Activated CD4-positive, alpha-beta T cell treated with anti-CD3 and anti-CD28 coated beads for 4 hours (primary cell): ENCODE measurements around the gene FKBP5.
"Not testable (repeated sequence)": the region's sequence is repeated elsewhere in the genome, so short reads cannot be mapped to it uniquely, and the experiment has no call there.

Experiments
- DNase-seq, 2 donors: peaks; one replicate each; pipeline ENCODE4 v3.0.0-alpha.2; 2020

The FKBP5 gene

DNA sequence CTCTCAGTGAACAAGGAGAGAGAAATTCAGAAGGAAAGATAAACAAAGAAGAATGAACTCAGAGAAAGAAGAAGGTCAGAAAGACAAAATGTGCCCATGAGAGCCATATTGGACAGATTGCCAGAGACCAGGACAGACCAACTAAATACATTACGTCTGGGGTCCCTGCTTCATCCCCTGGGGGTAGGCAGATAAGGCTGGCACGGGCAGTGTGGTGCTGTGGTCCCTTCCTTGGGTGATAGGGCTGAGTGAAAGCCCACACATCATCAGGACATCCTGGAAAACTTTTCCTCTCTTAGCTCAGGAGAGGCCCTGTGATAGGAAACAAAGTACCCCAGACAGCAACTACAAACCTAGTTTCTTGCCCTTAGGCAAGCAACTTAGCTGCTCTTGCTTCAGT lies 34.9 kb upstream of the FKBP5 start:
- no peak for DNase-seq

DNA sequence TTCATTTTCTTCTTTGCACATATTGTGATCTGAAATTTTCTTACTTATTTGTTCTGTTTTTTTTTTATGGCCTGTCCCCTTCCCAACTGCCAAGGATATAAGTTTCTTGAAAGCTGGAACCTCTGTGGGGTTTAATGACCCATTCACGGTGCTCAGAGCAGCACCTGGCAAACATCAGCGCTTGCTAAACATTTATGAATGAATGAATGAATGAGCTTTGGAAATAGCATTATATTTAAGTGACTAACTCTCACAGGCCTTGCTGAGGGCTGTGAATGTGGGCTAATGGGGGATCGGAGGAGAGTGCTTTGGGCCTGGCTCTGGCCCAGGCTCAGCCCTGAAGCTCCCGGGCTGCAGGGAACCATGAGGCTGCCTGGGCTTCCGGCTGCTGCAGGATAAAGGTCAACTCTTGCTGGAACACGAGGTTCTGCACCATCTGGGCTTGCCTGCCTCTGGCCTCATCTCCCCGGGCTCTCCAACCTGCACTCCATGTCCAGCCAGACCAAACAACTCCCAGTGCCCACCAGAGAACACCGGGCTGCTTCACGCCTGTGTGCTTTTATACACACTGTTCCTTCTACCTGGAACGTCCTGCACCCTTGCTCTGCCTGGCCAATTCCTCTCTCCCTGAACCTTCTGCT lies 33.5 kb upstream of the FKBP5 start:
- DNase-seq = no peak

DNA sequence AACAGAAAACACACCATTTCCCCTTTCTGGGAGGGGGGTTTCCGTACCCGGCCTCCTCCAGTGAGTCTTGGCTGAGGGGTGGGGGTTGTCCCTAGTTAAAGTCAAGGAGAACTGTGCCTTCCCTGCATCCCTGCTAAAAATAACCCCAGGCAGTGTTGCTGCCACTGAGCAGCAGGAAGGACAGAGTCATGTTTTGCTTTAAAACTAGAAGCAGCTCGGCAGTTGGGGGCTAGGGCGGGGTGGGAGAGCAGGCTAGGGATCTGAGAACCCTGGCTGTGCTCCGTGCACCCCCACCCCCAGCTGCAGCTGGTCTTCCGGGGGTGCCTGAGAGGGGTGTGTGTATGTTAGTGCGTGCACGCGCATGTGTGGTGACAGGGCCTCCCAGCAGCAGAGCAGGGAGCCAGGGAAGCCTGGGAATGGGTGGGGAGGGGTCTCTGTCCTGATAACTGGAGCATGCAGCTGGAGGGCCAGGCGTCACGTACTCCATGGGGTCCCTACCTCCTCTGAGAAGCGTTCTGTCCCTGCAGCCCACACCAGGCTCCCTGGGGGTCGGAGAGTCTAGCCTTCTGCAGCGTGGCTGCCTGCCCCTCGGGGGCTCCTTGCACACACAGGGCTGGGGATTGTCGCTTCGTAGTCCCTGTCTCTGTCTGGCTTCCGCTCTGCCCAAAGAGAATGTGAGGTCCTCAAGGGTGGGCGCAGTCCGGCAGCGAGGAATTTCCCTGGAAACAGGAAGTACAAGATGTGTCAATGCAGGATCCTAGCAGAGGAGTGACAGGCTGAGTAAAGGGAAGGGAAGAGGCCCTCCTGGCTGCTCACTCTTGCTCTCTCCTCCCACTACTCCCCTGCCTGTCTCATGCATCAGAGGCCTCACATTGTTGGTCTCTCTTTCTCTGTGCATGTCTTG lies 31.4 kb upstream of the FKBP5 start:
- no peak for DNase-seq

DNA sequence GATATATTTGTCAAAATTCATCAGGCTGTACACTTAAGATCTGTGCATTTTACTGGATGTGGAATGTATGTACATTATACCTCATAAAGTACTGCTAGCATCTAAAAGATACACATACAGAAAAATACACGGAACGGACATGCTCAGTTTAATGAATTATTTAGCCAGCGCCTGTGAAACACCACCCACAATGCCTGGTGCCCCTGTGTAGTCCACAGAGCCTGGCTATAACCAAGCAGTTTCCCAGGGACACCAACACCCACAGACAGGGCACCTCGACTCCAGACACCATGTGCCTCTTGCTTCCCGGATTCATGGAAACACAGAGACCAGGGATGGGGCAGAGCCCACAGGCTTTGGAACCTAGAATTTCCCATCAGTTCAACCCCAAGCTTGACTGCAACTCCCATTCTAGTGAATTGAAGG lies 30.7 kb upstream of the FKBP5 start:
- DNase-seq = no peak

DNA sequence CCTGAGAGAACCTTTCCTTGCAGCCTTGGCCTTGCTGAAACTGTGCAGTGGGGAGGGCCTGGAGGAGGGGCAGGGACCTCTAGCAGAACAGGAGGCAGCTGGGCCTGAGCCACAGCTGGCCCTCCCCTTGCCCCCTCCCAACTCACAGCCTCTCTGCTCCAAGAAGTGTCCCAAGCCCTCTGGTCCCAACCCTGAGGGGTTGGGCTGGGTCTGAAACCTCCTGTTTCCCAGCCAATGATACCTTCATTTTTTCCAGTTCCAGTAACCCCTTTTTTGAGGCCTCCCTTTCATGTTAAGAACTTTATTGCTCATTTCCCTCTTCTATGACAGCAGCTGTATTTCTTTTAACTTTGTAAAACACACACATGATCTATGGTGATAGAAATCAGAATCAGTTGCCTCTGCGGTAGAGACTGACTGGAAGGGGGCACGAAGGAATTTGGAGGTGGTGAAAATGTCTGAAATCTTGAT lies 30.2 kb upstream of the FKBP5 start:
- no peak for DNase-seq

DNA sequence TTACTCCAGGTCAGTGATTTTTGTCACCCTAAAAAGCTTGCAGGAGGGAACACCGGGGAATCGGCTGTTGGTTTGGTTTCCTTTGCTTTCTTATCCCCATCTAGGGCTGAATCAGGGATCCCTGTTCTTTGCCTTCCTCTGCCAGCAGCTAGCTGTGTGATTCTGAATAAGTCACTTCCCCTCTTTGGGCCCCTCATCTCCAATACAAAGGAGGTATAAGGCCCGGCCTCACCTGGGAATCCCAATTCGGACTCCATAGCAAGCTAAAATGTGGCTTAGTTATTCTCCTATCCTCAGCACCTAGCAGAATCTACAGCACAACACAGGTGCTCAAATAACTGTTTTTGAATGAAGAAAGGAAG lies 29.6 kb upstream of the FKBP5 start:
- no peak for DNase-seq

DNA sequence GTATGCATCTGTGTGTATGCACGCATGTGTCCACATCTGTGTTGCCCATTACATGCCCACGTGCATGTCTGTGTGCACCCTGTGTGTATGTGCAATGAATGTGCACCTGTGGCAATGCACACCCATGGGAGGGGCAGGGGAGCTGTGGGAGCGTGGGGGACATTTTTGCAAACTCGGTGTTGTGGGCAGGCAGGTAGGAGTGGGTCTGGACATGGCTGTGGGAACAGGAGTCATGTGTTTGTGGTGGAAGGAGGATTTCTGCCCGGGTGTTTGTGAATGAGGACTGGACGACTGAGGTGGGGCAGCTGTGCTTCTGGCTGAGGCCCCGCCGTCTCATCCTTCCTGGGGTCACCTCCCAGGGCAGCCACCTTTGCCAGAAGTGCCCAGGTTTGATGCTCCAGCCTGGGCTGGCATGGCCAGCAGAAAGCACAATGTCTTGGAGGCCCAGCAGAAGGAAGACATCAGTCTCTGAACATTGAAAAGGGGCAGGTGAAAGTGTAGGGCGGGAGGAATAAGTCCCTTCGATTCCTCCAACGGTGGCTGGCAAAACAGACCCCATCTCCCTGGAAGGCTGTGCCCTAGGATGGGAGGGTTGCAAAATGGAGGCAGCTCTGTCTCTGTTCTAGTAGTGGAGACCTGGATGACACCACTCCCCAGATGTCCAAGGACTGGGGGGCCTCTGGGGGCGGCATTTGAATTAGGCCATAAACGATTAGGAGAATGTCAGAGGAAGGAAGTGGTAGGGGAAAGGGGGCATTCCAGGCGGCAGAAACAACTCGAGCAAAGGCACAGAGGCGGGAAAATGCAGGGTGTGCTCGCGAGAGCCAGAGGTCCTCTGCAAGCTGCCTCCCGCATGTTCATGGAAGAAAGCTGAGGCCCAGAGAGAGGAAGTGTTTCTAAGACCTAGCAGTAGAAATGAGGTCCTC lies 29.0 kb upstream of the FKBP5 start:
- no peak for DNase-seq

DNA sequence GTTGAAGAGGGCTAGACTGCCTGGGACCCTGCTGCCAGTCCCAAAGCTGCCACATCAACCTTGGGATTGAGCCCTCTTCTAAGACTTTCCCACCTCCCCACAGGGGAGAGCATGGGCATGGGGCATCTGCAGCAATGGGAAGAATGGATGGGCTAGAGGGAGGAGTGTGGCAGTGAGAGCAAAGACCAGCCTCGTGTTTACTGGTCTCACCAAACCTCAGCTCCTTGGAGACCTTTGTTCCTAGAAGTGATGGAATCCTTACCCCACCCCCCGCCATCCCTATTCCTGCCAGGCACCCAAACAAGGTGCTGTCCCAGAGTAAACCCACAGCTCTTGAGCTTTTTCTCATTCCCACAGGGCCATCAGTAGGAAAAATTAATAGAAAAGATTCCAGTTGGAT lies 28.1 kb upstream of the FKBP5 start:
- DNase-seq = no peak

DNA sequence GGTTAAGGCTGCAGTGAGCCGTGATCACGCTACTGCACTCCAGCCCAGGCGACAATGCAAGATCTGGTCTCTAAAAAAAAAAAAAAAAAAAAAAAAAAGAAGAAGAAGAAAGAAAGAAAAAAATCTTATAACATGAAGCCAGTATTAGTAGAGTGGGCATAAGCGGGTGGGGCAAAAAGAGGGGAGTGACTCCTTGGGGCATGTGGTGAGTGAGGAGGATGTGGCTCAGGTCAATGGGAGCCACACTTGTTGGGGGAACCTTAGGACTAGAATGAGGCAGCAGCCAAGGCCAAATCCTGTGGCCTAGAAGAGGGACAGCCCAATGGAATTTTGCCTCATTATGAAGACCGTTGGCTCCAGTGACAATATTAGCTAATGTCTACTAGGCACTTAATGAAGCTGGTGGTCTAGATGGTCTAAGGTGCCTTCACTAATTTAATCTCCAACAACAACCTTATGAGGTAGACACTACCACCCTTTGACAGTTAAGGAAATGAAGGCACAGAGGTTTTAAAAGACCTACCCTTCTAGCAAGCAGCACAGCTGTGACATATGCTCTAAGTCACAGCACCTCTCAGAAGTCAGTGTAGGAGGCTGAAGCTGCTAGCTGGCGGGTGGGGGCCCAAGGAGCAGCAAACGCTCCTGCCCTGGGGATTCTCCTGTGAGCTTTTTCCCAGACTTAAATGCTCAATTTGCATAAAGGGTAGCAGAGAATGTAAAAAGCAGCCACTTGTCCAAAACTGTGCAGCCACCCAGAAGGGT lies 24.5 kb upstream of the FKBP5 start:
- DNase-seq = no peak

DNA sequence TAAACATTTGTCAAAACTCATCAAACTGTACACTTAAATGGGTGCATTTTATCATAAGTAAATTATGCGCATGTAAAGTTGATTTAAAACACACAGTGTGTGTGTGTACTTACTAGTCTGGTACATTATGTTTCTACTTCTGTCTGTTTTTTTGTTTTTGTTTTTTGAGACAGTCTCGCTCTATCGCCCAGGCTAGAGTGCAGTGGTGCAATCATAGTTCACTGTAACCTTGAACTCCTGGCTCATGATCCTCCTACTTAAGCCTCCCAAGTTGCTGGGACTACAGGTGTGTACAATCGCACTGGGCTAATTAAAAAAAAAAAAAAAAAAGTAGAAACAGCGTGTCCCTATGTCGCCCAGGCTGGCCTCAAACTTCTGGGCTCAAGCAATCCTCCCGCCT lies 23.0 kb upstream of the FKBP5 start:
- no peak for DNase-seq

DNA sequence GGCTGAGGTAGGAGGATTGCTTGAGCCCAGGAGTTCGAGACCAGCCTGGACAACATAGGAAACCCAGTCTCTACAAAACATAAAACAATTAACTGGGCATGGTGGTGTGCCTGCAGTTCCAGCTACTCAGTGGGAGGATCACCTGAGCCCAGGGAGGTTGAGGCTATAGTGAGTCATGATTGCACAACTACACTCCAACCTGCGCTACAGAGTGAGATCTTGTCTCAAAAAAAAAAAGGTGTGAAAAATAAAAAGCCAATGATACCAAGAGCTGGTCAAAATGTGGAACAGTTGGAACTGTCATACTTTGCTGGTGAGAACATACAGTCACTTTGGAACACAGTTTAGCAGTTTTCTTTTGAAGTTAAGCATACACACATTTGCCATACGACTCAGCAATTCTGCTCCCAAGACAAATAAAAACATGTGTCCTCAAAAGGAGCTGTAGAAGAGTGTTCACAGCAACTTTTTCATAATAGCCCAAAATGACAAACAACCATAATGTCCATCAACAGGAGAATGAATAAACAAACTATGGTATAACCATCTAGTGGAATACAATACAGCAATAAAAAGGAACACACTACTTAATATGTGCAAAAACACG lies 21.6 kb upstream of the FKBP5 start:
- no peak for DNase-seq

DNA sequence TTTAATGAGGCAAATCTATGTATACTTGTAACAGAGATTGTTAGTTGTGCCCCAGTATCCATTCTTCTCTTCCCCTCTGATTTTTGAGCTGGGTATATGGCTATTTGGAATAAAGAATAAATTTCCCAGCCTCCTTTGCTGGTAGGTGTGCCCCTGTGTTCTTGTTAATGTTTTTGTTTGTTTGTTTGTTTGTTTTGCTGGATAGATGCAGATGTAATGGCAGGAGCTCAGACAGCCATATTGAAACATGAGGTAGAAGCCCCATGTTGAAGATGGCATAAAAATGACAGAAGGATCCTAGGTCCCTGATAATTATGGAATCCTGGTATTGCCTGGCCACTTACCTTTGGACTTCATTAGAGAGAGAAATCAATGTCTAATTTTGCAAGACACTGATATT lies 19.9 kb upstream of the FKBP5 start:
- no peak for DNase-seq

DNA sequence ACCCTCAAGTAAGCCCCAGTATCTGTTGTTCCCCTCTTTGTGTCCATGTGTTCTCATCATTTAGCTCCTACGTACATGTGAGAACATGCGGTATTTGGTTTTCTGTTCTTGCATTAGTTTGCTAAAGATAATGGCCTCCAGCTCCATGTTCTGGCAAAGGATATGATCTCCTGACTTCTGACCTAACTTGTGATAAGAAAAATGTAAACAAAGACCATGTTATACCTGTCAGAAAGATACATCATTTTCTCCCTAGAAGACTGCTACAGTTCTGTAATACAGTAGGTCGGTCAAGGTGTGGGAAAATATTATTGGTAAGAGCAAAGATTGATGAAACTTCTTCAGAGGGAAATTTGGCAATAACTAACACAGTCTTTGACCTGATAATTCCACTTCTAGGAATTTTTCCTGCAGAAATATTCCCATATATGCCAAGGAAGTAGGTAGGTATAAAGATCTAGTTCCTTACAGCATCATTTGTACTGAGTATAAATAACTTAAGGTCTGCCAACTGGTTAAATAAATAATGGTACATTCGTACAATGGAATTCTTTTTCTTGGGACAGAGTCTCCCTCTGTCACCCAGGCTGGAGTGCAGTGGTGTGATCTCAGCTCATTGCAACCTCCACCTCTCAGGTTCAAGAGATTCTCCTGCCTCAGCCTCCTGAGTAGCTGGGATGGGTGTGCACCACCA lies 19.1 kb upstream of the FKBP5 start:
- no peak for DNase-seq

DNA sequence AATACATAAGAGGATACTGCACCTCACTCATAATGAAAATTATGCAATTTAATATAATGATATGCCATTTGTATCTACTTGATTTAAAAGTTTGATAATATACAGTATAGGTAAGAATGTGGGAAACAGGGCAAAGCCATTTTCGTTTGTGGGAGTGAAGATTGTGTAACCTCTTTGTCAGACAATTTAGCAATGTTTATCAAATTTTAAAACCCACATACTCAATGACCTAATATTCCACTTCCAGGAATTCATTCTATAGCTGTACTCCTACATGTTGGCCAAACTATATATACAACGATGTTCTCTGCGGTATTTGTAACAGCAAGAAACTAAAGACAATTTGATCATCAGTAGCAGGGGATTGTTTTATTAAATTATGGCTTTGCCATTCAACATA lies 17.8 kb upstream of the FKBP5 start:
- DNase-seq = no peak

DNA sequence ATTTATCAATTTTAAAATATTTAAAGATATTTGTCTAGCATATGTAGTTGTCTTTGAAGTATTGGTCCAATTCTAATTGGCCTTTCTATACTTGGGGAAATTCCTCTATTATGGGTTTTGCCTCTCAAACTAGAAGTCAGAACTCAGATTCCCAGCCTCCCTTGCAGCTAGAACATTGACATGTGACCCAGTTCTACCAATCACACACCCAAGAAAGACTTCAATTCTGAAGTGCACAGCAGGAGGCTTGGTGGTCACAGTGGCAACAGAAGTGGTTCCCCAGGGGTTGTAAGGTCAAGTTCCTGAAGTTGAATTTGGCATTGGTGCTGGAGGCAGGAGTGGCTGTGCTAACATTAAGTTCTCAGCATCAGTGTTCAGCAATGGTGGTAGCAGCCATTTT lies 14.8 kb upstream of the FKBP5 start:
- no peak for DNase-seq

DNA sequence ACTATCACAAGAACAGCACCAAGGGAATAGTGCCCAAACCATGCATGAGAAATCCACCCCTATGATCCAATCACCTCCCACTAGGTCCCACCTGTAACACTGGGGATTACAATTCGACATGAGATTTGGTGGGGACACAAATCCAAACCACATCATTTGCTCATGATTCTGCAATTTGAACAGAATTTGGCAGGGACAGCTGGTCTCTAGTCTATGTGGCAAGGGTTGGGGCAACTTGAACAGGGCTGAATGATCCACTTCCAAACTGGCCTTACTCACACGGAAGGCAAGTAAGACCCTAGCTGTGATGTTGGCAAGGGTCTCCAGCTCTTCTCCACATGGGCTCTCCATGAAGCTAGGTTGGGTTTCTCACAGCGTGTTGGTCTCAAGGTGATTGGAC lies 10.1 kb upstream of the FKBP5 start:
- DNase-seq = no peak

DNA sequence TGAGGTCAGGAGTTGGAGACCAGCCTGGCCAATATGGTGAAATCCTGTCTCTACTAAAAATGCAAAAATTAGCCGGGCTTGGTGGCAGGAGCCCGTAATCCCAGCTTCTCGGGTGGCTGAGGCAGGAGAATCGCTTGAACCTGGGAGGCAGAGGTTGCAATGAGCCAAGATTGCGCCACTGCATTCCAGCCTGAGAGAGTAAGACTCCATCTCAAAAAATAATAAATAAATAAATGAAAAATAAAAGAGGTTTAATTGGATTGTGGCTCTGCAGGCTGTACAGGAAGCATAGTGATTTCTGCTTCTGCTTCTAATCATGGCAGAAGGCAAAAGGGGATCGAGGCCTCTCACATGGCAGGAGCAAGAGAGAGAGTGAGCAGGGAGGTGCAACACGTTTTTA lies 9.7 kb upstream of the FKBP5 start:
- not testable (repeated sequence) for DNase-seq

DNA sequence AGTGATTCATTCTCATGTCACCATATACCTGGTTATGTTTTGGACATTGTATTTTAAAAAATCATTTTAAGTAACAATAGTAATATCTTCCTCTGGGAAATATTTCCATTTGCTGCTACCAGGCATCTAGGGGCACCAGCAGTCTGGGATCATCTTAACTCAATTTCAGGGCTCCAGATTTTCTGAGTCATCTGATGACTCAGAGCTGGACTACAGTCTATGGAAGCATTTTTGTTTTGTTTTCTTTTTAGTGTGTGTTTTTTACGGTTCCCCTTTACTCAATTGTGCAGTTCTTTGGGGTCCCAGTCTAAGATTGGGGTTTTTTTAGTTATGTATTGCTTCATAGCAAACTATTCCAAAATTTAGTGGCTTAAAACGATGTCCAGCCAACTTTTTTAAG lies 5.7 kb upstream of the FKBP5 start:
- DNase-seq = no peak

DNA sequence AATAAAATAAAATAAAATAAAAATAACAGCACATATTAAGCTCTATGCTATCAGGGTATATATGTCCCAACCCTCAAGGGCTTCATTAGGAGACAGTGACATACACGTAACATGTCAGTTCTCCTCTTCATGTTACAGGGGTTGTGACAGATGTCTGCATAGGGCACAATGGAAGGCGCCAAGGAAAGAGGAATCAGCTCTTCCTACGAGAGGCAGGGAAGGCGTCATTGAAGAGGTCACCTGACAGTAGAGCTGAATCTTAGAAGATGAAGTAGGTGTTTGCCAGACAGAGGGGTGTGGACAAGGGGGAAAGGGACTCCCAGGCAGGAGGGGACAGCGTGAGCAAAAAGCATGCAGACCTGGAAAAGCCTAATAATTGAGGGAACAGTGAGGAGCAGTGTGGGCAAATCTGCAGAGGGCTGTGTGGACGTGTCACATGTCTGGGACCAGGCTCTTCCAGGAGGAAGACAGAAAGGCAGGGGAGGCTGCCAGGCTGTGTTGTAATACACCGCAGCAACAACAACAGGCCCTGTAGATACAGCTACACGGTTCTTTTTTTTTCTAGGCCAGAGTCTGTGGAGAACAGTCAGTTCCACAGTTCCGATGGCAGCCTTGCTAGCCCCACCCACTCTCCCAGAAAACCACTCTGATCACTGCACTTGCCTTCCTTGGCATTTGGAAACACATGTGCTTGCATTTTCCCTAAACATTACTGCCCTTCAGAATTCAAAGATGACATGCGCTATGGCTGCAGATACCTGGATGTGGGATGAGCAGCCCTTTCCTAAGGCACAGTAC lies 2.5 kb upstream of the FKBP5 start:
- DNase-seq = no peak

DNA sequence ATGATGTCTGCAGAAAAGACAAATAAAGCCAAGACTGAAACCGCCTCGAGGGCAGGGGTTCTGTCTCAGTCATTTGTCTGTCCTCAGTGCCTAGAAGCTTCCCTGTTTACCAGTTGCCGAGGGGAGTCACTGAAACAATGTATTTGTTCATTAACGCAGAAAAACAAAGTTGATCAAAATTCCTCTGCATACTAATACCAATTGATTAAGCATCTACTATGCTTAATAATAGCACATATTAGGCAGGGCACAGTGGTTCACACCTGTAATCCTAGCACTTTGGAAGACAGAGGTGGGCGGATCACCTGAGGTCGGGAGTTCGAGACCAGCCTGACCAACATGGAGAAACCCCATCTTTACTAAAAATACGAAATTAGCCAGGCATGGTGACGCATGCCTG lies 1.8 kb upstream of the FKBP5 start:
- DNase-seq = no peak

DNA sequence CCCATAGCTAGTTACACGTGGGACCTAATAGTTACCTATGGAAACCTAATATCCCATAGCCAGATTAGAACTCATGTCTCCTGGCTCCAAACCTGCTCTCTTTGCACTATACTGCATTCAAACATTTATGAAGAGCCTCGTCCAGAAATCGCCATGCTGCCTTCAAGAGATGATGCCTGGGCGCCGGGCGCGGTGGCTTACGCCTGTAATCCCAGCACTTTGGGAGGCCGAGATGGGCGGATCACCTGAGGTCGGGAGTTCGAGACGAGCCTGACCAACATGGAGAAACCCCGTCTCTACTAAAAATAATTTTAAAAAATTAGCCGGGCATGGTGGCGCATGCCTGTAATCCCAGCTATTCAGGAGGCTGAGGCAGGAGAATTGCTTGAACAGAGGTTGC lies 1.3 kb upstream of the FKBP5 start:
- not testable (repeated sequence) for DNase-seq
